ENCODE measurements around the gene MARK4.
"Not testable (repeated sequence)": the region's sequence is repeated elsewhere in the genome, so short reads cannot be mapped to it uniquely, and the experiment has no call there.

Gene MARK4

GRCh38 chr19:45331411-45331810 is 80.3 kb downstream of the MARK4 start:
- no peaks in the 10 kb centered on the region for H3K27me3 ChIP-seq (replicated peaks; ENCODE audit: control insufficient read depth, insufficient read depth, low read length)
- no peaks in the 10 kb centered on the region for H3K36me3 ChIP-seq (ENCODE audit: control insufficient read depth, insufficient read depth, low read length, severe bottlenecking)
- H3K4me1 ChIP-seq (ENCODE audit: control insufficient read depth, insufficient read depth, low read length) = peaks cover 2% of the 10 kb centered on the region
- no peak for DNase-seq (ENCODE audit: low read depth)
- H3K9me3 ChIP-seq (ENCODE audit: control insufficient read depth, low read length) = no peaks in the 10 kb centered on the region
- H3K4me3 ChIP-seq (ENCODE audit: low read length) = no peak overlapping the region
- H3K9ac ChIP-seq (ENCODE audit: low read length) = no peak overlapping the region

DNA sequence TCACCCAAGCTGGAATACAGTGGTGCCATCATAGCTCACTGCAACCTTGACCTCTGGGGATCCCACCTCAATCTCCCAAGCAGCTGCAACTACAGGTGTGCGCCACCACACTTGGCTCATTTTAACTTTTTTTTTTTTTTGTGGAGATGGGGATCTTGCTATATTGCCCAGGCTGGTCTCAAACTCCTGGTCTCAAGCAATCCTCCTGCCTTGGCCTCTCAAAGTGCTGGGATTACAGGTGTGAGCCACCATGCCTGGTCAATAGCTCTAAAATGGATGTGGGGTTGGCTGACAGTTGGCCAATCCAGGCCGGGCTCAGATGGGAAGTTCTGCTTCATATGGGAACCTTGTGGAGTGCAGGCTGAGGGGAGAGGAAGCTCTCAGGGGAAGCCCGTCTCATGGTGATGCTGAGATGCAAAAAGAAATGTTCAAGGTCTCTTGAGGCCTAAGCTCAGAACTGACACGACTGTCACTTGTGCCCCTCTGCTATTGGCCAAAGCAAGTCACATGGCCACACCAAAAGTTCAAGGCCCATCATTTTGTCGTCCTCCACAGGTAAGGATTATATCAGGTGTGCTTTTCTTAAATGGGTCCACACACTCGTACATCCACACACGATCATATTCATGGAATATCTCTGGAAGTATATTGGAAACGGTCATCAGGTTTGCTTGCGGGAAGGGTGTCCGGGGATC is 82.7 kb downstream of the MARK4 start:
- no peaks in the 10 kb centered on the region for H3K4me1 ChIP-seq (ENCODE audit: control insufficient read depth, insufficient read depth, low read length)
- no peaks in the 10 kb centered on the region for H3K36me3 ChIP-seq (ENCODE audit: control insufficient read depth, insufficient read depth, low read length, severe bottlenecking)
- no peaks in the 10 kb centered on the region for H3K27me3 ChIP-seq (replicated peaks; ENCODE audit: control insufficient read depth, insufficient read depth, low read length)
- no peak overlapping the region for H3K4me3 ChIP-seq (ENCODE audit: low read length)
- H3K9ac ChIP-seq (ENCODE audit: low read length) = no peak overlapping the region
- H3K9me3 ChIP-seq (ENCODE audit: control insufficient read depth, low read length) = no peaks in the 10 kb centered on the region
- DNase-seq (ENCODE audit: low read depth) = no peak

DNA sequence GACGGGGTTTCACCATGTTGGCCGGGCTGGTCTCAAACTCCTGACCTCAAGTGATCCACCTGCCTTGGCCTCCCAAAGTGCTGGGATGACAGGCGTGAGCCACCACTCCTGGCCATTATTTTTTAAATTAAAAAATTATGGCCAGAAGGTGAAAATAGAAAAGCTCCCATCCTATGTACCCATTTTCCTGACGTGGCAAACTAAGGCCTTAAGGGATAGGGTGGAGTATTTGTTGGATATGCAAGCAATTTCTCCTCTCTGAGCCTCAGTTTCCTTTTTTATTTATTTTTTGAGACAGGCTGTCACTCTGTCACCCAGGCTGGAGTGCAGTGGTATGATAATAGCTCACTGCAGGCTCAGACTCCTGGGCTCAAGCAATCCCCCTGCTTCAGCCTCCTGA is 83.8 kb downstream of the MARK4 start:
- H3K4me3 ChIP-seq (ENCODE audit: low read length); DNase-seq (ENCODE audit: low read depth); H3K9ac ChIP-seq (ENCODE audit: low read length); H3K4me1 ChIP-seq (ENCODE audit: control insufficient read depth, insufficient read depth, low read length); H3K27me3 ChIP-seq (replicated peaks; ENCODE audit: control insufficient read depth, insufficient read depth, low read length); H3K36me3 ChIP-seq (ENCODE audit: control insufficient read depth, insufficient read depth, low read length, severe bottlenecking); H3K9me3 ChIP-seq (ENCODE audit: control insufficient read depth, low read length): not testable (repeated sequence)

GRCh38 chr19:45336696-45337251 is 85.7 kb downstream of the MARK4 start:
- no peaks in the 10 kb centered on the region for H3K4me1 ChIP-seq (ENCODE audit: control insufficient read depth, insufficient read depth, low read length)
- DNase-seq (ENCODE audit: low read depth) = no peak
- H3K9me3 ChIP-seq (ENCODE audit: control insufficient read depth, low read length) = no peaks in the 10 kb centered on the region
- H3K9ac ChIP-seq (ENCODE audit: low read length) = no peak overlapping the region
- no peak overlapping the region for H3K4me3 ChIP-seq (ENCODE audit: low read length)
- H3K36me3 ChIP-seq (ENCODE audit: control insufficient read depth, insufficient read depth, low read length, severe bottlenecking) = no peaks in the 10 kb centered on the region
- H3K27me3 ChIP-seq (replicated peaks; ENCODE audit: control insufficient read depth, insufficient read depth, low read length) = peaks cover 12% of the 10 kb centered on the region

GRCh38 chr19:45339629-45340028 is 88.6 kb downstream of the MARK4 start:
- H3K4me3 ChIP-seq (ENCODE audit: low read length) = no peak overlapping the region
- no peaks in the 10 kb centered on the region for H3K36me3 ChIP-seq (ENCODE audit: control insufficient read depth, insufficient read depth, low read length, severe bottlenecking)
- no peak overlapping the region for H3K9ac ChIP-seq (ENCODE audit: low read length)
- H3K27me3 ChIP-seq (replicated peaks; ENCODE audit: control insufficient read depth, insufficient read depth, low read length) = peaks cover 16% of the 10 kb centered on the region
- H3K4me1 ChIP-seq (ENCODE audit: control insufficient read depth, insufficient read depth, low read length) = no peaks in the 10 kb centered on the region
- no peak for DNase-seq (ENCODE audit: low read depth)
- H3K9me3 ChIP-seq (ENCODE audit: control insufficient read depth, low read length) = no peaks in the 10 kb centered on the region

DNA sequence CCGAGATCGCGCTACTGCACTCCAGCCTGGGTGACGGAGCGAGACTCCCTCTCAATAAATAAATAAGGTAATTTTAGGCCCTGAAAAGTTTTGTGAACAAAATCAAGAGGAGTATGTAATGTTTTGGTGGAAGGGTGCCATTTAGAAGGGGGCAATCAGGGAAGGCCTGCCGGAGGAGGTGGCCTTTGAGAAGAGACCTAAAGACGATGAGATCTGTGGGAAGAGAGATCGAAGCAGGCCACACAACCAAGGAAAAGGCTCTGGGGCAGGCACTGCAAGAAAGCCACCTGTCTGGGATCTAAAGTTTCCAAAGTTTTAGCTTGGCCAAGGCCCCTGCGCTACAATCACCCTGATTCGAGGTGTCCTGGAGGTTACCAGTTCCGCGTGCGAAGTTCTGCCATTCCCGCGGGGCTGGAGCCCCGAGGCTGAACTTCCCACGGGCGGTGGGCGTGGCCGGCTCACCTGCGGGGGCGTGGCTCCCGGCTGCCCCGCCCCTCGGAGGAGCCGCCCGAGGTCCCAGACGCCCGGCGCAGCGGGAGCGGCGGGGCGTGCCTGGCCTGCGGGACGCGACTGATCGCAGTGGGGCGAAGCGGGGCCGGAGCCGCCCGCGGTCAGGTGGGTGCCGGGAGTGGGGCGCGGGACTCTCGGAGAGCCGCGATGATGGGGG is 89.3 kb downstream of the MARK4 start, which contains the start of gene KLC3:
KLC3 (plus strand) TSS at position 519 of the 667 bp plus-strand sequence. CDS start 4,792 bp downstream, outside the sequence.
- no peaks in the 10 kb centered on the region for H3K36me3 ChIP-seq (ENCODE audit: control insufficient read depth, insufficient read depth, low read length, severe bottlenecking)
- H3K4me1 ChIP-seq (ENCODE audit: control insufficient read depth, insufficient read depth, low read length) = no peaks in the 10 kb centered on the region
- peaks cover 19% of the 10 kb centered on the region for H3K27me3 ChIP-seq (replicated peaks; ENCODE audit: control insufficient read depth, insufficient read depth, low read length)
- no peak for DNase-seq (ENCODE audit: low read depth)
- H3K9ac ChIP-seq (ENCODE audit: low read length) = no peak within 1 kb of the TSS
- H3K4me3 ChIP-seq (ENCODE audit: low read length) = no peak within 1 kb of the TSS
- no peaks in the 10 kb centered on the region for H3K9me3 ChIP-seq (ENCODE audit: control insufficient read depth, low read length)

DNA sequence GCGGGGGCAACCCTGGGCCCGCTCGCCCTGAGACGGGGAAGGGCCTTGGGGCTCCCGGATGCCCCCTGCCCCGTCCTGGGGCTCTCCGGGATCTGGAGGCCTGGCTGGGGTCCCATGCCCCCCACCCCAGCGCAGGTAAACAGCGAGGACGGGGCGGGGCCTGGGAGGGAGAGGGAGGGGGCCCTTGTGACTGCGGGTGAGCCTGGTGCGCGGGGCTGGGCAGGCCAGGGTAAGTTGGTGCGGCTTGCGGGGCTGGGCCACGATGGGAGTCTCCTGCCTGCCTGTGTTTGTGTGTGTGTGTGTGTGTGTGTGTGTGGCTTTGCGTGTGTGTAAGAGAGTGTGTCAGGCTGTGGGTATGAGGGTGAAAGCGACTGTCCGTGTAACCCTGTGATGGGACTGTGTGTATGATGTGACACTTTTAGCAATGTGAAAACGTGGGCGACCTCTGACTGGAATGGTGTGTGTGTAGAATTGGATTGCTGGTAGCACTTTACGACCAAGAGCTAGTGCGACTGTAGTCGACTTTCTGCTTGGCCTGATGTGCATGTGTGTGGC is 89.9 kb downstream of the MARK4 start:
- Histone ChIP-seq H3K9me3 (ENCODE audit: control insufficient read depth, low read length) (no peaks in the 10 kb centered on the region), H3K9ac (ENCODE audit: low read length) (no peak overlapping the region), H3K4me1 (ENCODE audit: control insufficient read depth, insufficient read depth, low read length) (no peaks in the 10 kb centered on the region), H3K36me3 (ENCODE audit: control insufficient read depth, insufficient read depth, low read length, severe bottlenecking) (no peaks in the 10 kb centered on the region), H3K4me3 (ENCODE audit: low read length) (no peak overlapping the region), H3K27me3 (replicated peaks; ENCODE audit: control insufficient read depth, insufficient read depth, low read length) (peaks cover 19% of the 10 kb centered on the region)
- no peak for DNase-seq (ENCODE audit: low read depth)

GRCh38 chr19:45342911-45343310 is 91.8 kb downstream of the MARK4 start:
- H3K4me1 ChIP-seq (ENCODE audit: control insufficient read depth, insufficient read depth, low read length) = no peaks in the 10 kb centered on the region
- peaks cover 25% of the 10 kb centered on the region for H3K27me3 ChIP-seq (replicated peaks; ENCODE audit: control insufficient read depth, insufficient read depth, low read length)
- no peaks in the 10 kb centered on the region for H3K36me3 ChIP-seq (ENCODE audit: control insufficient read depth, insufficient read depth, low read length, severe bottlenecking)
- no peak overlapping the region for H3K9ac ChIP-seq (ENCODE audit: low read length)
- DNase-seq (ENCODE audit: low read depth) = no peak
- H3K9me3 ChIP-seq (ENCODE audit: control insufficient read depth, low read length) = no peaks in the 10 kb centered on the region
- no peak overlapping the region for H3K4me3 ChIP-seq (ENCODE audit: low read length)

DNA sequence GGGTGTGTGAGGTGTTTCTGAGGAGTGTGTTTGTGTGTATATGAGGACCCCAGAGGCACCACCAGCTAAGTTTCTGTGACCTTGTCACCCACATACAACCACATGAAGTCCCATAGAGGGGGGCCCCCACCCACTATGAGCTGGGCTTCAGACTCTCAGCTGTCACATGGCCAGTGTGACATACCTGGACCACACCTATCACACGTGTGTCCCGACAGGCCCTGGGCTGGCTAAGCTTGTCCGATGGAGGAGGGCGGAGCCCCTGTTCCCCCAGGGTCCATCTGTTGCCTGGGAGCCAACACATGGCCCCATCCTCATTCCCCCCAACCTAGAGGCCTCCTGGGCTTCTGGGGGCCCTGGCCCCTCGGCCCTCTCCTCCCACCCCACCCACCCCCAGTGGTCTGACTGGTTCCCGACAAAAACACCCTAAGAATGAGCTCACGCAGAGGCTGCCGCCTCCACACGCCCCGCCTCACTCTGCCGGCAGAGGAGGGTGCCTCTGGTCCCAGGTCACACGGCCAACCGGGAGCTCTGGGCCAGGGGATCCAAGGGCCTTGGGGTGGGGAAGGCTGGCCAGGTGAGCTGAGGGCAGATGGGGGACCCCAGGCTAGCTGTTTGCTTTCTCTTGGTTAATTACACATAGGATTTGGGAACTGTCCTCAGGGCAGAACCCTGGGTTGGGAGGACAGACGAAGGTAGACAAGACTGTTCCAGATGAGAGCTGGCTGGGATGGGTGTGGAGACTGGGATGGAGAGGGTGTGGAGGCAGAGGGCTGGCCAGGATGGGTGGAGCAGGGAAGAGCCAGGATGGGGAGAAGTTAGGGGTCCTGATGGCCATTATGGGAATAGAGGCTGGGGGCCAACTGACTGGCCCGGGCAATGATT is 93.8 kb downstream of the MARK4 start:
- H3K36me3 ChIP-seq (ENCODE audit: control insufficient read depth, insufficient read depth, low read length, severe bottlenecking) = no peaks in the 10 kb centered on the region
- H3K27me3 ChIP-seq (replicated peaks; ENCODE audit: control insufficient read depth, insufficient read depth, low read length) = peaks cover 25% of the 10 kb centered on the region
- H3K9ac ChIP-seq (ENCODE audit: low read length) = no peak overlapping the region
- DNase-seq (ENCODE audit: low read depth) = no peak
- H3K4me1 ChIP-seq (ENCODE audit: control insufficient read depth, insufficient read depth, low read length) = no peaks in the 10 kb centered on the region
- no peak overlapping the region for H3K4me3 ChIP-seq (ENCODE audit: low read length)
- H3K9me3 ChIP-seq (ENCODE audit: control insufficient read depth, low read length) = no peaks in the 10 kb centered on the region

GRCh38 chr19:45345506-45345860 is 94.4 kb downstream of the MARK4 start:
- DNase-seq (ENCODE audit: low read depth) = no peak
- no peak overlapping the region for H3K9ac ChIP-seq (ENCODE audit: low read length)
- H3K27me3 ChIP-seq (replicated peaks; ENCODE audit: control insufficient read depth, insufficient read depth, low read length) = peaks cover 21% of the 10 kb centered on the region

DNA sequence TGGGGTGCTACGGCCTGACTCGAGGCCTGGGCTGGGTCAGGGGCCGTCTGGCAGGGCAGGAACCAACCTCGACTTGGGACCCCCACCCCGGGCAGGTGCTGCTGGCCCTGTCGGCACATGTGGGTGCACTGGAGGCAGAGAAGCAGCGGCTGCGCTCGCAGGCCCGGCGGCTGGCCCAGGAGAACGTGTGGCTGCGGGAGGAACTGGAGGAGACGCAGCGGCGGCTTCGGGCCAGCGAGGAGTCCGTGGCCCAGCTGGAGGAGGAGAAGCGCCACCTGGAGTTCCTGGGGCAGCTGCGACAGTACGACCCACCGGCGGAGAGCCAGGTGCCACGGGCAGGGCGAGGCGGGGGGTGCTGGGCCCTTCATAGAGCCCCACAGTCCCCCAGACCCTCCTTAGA is 95.4 kb downstream of the MARK4 start:
- Histone ChIP-seq H3K36me3 (ENCODE audit: control insufficient read depth, insufficient read depth, low read length, severe bottlenecking) (no peaks in the 10 kb centered on the region), H3K9me3 (ENCODE audit: control insufficient read depth, low read length) (no peaks in the 10 kb centered on the region), H3K27me3 (replicated peaks; ENCODE audit: control insufficient read depth, insufficient read depth, low read length) (peaks cover 16% of the 10 kb centered on the region), H3K4me3 (ENCODE audit: low read length) (no peak overlapping the region), H3K4me1 (ENCODE audit: control insufficient read depth, insufficient read depth, low read length) (no peaks in the 10 kb centered on the region), H3K9ac (ENCODE audit: low read length) (no peak overlapping the region)
- DNase-seq (ENCODE audit: low read depth) = no peak

More at GRCh38 chr19:45345506-45345860, 94.4 kb downstream of the MARK4 start:
- H3K4me1 ChIP-seq (ENCODE audit: control insufficient read depth, insufficient read depth, low read length) = no peaks in the 10 kb centered on the region
- no peak overlapping the region for H3K4me3 ChIP-seq (ENCODE audit: low read length)
- no peaks in the 10 kb centered on the region for H3K9me3 ChIP-seq (ENCODE audit: control insufficient read depth, low read length)
- H3K36me3 ChIP-seq (ENCODE audit: control insufficient read depth, insufficient read depth, low read length, severe bottlenecking) = no peaks in the 10 kb centered on the region
